H1 (cell line): ENCODE data around the gene OPCML. TPM values are rescaled to one million over a fixed set of nuclear protein-coding genes. Genes with fewer than 3 reads are reported as not detected.

Experiments
- CTCF ChIA-PET: fragments of 300-600 bp; sonication (Branson Sonifier 250); formaldehyde crosslinking; loops from one replicate; lab custom pipeline; 2021; ENCODE audit not compliant: partially characterized antibody; lab: Charles Lee
- POLR2A ChIA-PET: fragments of 300-600 bp; sonication (Branson Sonifier 250); formaldehyde crosslinking; loops from one replicate; lab custom pipeline; 2021; ENCODE audit warnings: inconsistent platforms; ENCODE audit not compliant: partially characterized antibody; lab: Charles Lee
- DNase-seq, 2 experiments: peaks; one replicate each; pipeline versions ENCODE4 v3.0.0 to v3.0.0-alpha.2; 2010 to 2022; ENCODE audit warnings: low spot score in 2 of 2, low read depth in 1 of 2, mixed read lengths in 1 of 2
- FAIRE-seq: peaks from 2 replicates; lab custom pipeline; 2011; peaks lifted over from hg19 to GRCh38; lab: Jason Lieb, UNC
- H2AFZ ChIP-seq: 2 replicates; pipeline ENCODE4 v1.8.1; 2012; ENCODE audit warnings: low read length, inconsistent platforms
- H2AK5ac ChIP-seq: 2 replicates; pipeline ENCODE4 v1.6.1; 2013; ENCODE audit warnings: low read depth, low read length
- H2BK120ac ChIP-seq: replicated peaks from 2 replicates; pipeline ENCODE3; 2013; ENCODE audit warnings: low read depth, low read length, inconsistent platforms
- H2BK12ac ChIP-seq: 2 replicates; pipeline ENCODE4 v1.6.1; 2013; ENCODE audit warnings: low read depth, low read length
- H2BK15ac ChIP-seq: 2 replicates; pipeline ENCODE4 v1.6.1; 2013; ENCODE audit warnings: low read length
- H2BK20ac ChIP-seq: 2 replicates; pipeline ENCODE4 v1.6.1; 2013; ENCODE audit warnings: low read length
- H2BK5ac ChIP-seq: 2 replicates; pipeline ENCODE4 v1.6.1; 2013; ENCODE audit warnings: low read depth, low read length
- H3K14ac ChIP-seq: 2 replicates; pipeline ENCODE4 v1.6.1; 2013; ENCODE audit warnings: inconsistent platforms; ENCODE audit not compliant: insufficient read length
- H3K18ac ChIP-seq: 2 replicates; pipeline ENCODE4 v1.6.1; 2013; ENCODE audit warnings: low read length; ENCODE audit errors: extremely low read depth
- H3K23ac ChIP-seq: 2 replicates; pipeline ENCODE4 v1.6.1; 2013; ENCODE audit warnings: inconsistent platforms; ENCODE audit not compliant: insufficient read length
- H3K23me2 ChIP-seq: 2 replicates; pipeline ENCODE4 v1.6.1; 2013; ENCODE audit warnings: low read depth, low read length
- H3K27ac ChIP-seq: 2 replicates; pipeline ENCODE4 v1.6.1; 2011; ENCODE audit warnings: low read depth, low read length, inconsistent platforms
- H3K27me3 ChIP-seq, 4 experiments: replicated peaks in 1 of 4; 1 replicate in 1 of 4; 2 replicates in 3 of 4; pipeline versions ENCODE4 v1.6.1 to v1.8.1; 2011 to 2013; ENCODE audit warnings: low read length in 3 of 4, mild to moderate bottlenecking in 3 of 4, inconsistent platforms in 2 of 4, mixed read lengths in 2 of 4, moderate library complexity in 1 of 4; ENCODE audit not compliant: control insufficient read depth in 3 of 4, insufficient read depth in 3 of 4; ENCODE audit errors: extremely low read depth in 1 of 4
- H3K36me3 ChIP-seq, 4 experiments: 2 replicates each; pipeline versions ENCODE4 v1.6.1 to v1.8.1; 2011 to 2013; ENCODE audit warnings: mild to moderate bottlenecking in 4 of 4, low read length in 3 of 4, moderate library complexity in 2 of 4, control low read depth in 1 of 4, inconsistent platforms in 1 of 4; ENCODE audit not compliant: insufficient read depth in 4 of 4, control insufficient read depth in 2 of 4
- H3K4ac ChIP-seq: replicated peaks from 2 replicates; pipeline ENCODE3; 2013; ENCODE audit warnings: low read length, low read depth, mixed read lengths, inconsistent platforms; ENCODE audit not compliant: insufficient read length
- H3K4me1 ChIP-seq, 4 experiments: replicated peaks in 1 of 4; 1 replicate in 1 of 4; 2 replicates in 3 of 4; pipeline versions ENCODE4 v1.6.1 to v1.8.1; 2011 to 2013; ENCODE audit warnings: low read length in 3 of 4, inconsistent platforms in 2 of 4, mixed read lengths in 1 of 4; ENCODE audit not compliant: insufficient read depth in 4 of 4, control insufficient read depth in 3 of 4
- H3K4me2 ChIP-seq, 2 experiments: 2 replicates each; pipeline versions ENCODE4 v1.6.1 to v1.8.1; 2011 to 2013; ENCODE audit warnings: low read depth in 2 of 2, low read length in 2 of 2, control low read depth in 1 of 2, inconsistent platforms in 1 of 2, mild to moderate bottlenecking in 1 of 2; ENCODE audit not compliant: insufficient read depth in 1 of 2
- H3K4me3 ChIP-seq, 4 experiments: fragments of 200-600, 300-600 bp in 1 of 4; sonication (generic), shearing (Covaris generic), sonication (Bioruptor Twin) in 1 of 4; 2 replicates each; pipeline versions ENCODE4 v1.5.1 to v1.8.1; 2011 to 2016; ENCODE audit warnings: low read length in 4 of 4, low read depth in 3 of 4, control low read depth in 2 of 4, inconsistent platforms in 2 of 4, mild to moderate bottlenecking in 2 of 4, mixed read lengths in 1 of 4, moderate library complexity in 1 of 4; ENCODE audit not compliant: insufficient read depth in 2 of 4; ENCODE audit errors: extremely low read depth in 1 of 4
- H3K56ac ChIP-seq: replicated peaks from 2 replicates; pipeline ENCODE3; 2013; ENCODE audit warnings: low read depth, mild to moderate bottlenecking, mixed read lengths, low read length, inconsistent platforms; ENCODE audit not compliant: insufficient read length
- H3K79me1 ChIP-seq: 2 replicates; pipeline ENCODE4 v1.6.1; 2013; ENCODE audit warnings: low read depth, low read length, control low read depth
- H3K79me2 ChIP-seq, 2 experiments: 2 replicates each; pipeline versions ENCODE4 v1.6.1 to v1.8.1; 2012 to 2013; ENCODE audit warnings: low read length in 2 of 2, mild to moderate bottlenecking in 2 of 2, inconsistent platforms in 1 of 2; ENCODE audit not compliant: insufficient read depth in 2 of 2, control insufficient read depth in 1 of 2
- H3K9ac ChIP-seq, 4 experiments: replicated peaks in 1 of 4; 1 replicate in 1 of 4; 2 replicates in 3 of 4; pipeline versions ENCODE4 v1.6.1 to v1.8.1; 2011 to 2013; ENCODE audit warnings: low read depth in 3 of 4, low read length in 3 of 4, control low read depth in 2 of 4, mild to moderate bottlenecking in 2 of 4, moderate library complexity in 2 of 4, inconsistent platforms in 1 of 4; ENCODE audit errors: extremely low read depth in 1 of 4
- H3K9me3 ChIP-seq, 2 experiments: 2 replicates each; pipeline versions ENCODE4 v1.6.1 to v1.8.1; 2012 to 2013; ENCODE audit warnings: mild to moderate bottlenecking in 2 of 2, moderate library complexity in 2 of 2, control low read depth in 1 of 2, inconsistent platforms in 1 of 2, low read depth in 1 of 2, low read length in 1 of 2, mixed read lengths in 1 of 2; ENCODE audit not compliant: insufficient read depth in 2 of 2
- H4K20me1 ChIP-seq, 2 experiments: replicated peaks in 1 of 2; 2 replicates each; pipeline versions ENCODE3 to v1.8.1; 2011 to 2013; ENCODE audit warnings: inconsistent platforms in 2 of 2, low read length in 2 of 2, mild to moderate bottlenecking in 1 of 2; ENCODE audit not compliant: insufficient read depth in 2 of 2, control insufficient read depth in 1 of 2
- H4K5ac ChIP-seq: 2 replicates; pipeline ENCODE4 v1.6.1; 2013; ENCODE audit warnings: low read length, low read depth, mixed read lengths, inconsistent platforms; ENCODE audit not compliant: insufficient read length
- H4K8ac ChIP-seq: 2 replicates; pipeline ENCODE4 v1.8.0; 2013; ENCODE audit warnings: mild to moderate bottlenecking, moderate library complexity, low read length, inconsistent platforms; ENCODE audit not compliant: insufficient read depth; ENCODE audit errors: extremely low read depth
- H4K91ac ChIP-seq: replicated peaks from 2 replicates; pipeline ENCODE3; 2013; ENCODE audit warnings: low read length, mixed read lengths, inconsistent platforms; ENCODE audit not compliant: insufficient read length
- ASH2L ChIP-seq: fragments of 200-600, 300-600 bp; sonication (generic); IDR thresholded peaks from one replicate; pipeline ENCODE4 v1.7.1; 2017; ENCODE audit warnings: low read length
- CTCF ChIP-seq, 3 experiments: IDR thresholded peaks; 1 replicate in 2 of 3; 2 replicates in 1 of 3; pipeline versions ENCODE4 v1.5.1 to v1.6.1; 2011; ENCODE audit warnings: low read length in 3 of 3, mild to moderate bottlenecking in 3 of 3, inconsistent platforms in 2 of 3, low read depth in 1 of 3, moderate library complexity in 1 of 3; ENCODE audit not compliant: insufficient read depth in 1 of 3; ENCODE audit errors: control extremely low read depth in 1 of 3
- EGR1 ChIP-seq: IDR thresholded peaks from 2 replicates; pipeline ENCODE4 v1.6.1; 2011; ENCODE audit warnings: low read depth, low read length, borderline replicate concordance
- EZH2 ChIP-seq: fragments of 200-600 bp; sonication (generic); IDR thresholded peaks from 2 replicates; pipeline ENCODE4 v1.7.1; 2012; ENCODE audit warnings: low read depth, mild to moderate bottlenecking, moderate library complexity, low read length, inconsistent platforms; ENCODE audit not compliant: severe bottlenecking
- POU5F1 ChIP-seq: IDR thresholded peaks from 2 replicates; pipeline ENCODE4 v1.6.1; 2011; ENCODE audit warnings: low read depth, mild to moderate bottlenecking, low read length, moderate library complexity
- RBBP5 ChIP-seq: IDR thresholded peaks from 2 replicates; pipeline ENCODE4 v1.7.1; 2012; ENCODE audit warnings: low read depth, mild to moderate bottlenecking, inconsistent platforms, low read length, moderate library complexity, borderline replicate concordance
- SAP30 ChIP-seq: fragments of 300-600 bp; sonication (generic); IDR thresholded peaks from 2 replicates; pipeline ENCODE4 v1.7.1; 2012; ENCODE audit warnings: low read length, moderate library complexity, mild to moderate bottlenecking, inconsistent platforms; ENCODE audit not compliant: insufficient read depth, insufficient replicate concordance
- SIX5 ChIP-seq: IDR thresholded peaks from 2 replicates; pipeline ENCODE4 v1.6.1; 2011; ENCODE audit warnings: mild to moderate bottlenecking, low read depth, low read length
- SRF ChIP-seq: IDR thresholded peaks from 2 replicates; pipeline ENCODE4 v1.6.1; 2011; ENCODE audit warnings: mild to moderate bottlenecking, low read depth, low read length, moderate library complexity
- TAF1 ChIP-seq: IDR thresholded peaks from 2 replicates; pipeline ENCODE4 v1.6.1; 2011; ENCODE audit warnings: mild to moderate bottlenecking, low read depth, low read length
- TCF12 ChIP-seq: IDR thresholded peaks from 2 replicates; pipeline ENCODE4 v1.6.1; 2011; ENCODE audit warnings: low read depth, mild to moderate bottlenecking, low read length
- WGBS, 2 experiments: shearing (Covaris generic) in 1 of 2; methylation state at CpG; one replicate each; pipeline versions ENCODE4 v1.1.6 to v1.1.7; 2013 to 2015; ENCODE audit warnings: low lambda C conversion rate in 2 of 2, mixed read lengths in 2 of 2, inconsistent platforms in 1 of 2, low coverage in 1 of 2, missing lambda C conversion rate in 1 of 2; ENCODE audit not compliant: insufficient replicate concordance in 2 of 2, insufficient coverage in 1 of 2, insufficient read length in 1 of 2; ENCODE audit errors: extremely low coverage in 1 of 2, missing lambda C conversion rate in 1 of 2; 5-methylcytosine and 5-hydroxymethylcytosine counted together
- polyA plus RNA-seq, 7 experiments: library from polyadenylated mRNA; depleted of rRNA in 3 of 7; stranded (reverse) in 5 of 7; unstranded in 2 of 7; fragments of >200 nt in 5 of 7; fragments of 200-250 nt in 2 of 7; gene quantifications; 1 replicate in 5 of 7; 2 replicates in 1 of 7; 4 replicates in 1 of 7; pipeline versions ENCODE4 v1.2.1 to v1.2.3, GENCODE V29; 2011 to 2013; ENCODE audit warnings: missing spikeins in 2 of 7, mixed read lengths in 2 of 7
- total RNA-seq: library from RNA; stranded (reverse); fragmentation: NEBNext Ultra II Directional; extraction: Animal tissue kit (Norgen Biotek cat#: 25700); gene quantifications from 2 replicates; pipeline ENCODE4 v1.2.1, GENCODE V29; 2021

OPCML gene
- total and polyA plus RNA-seq, 2 of the 8 experiments (the other 6 are each of a cell fraction or from before 2014, with no cell fraction given): 2.3 to 3.1 TPM

- Histone ChIP-seq H3K36me3 (no peaks in the 10 kb centered on the region), H2BK20ac (no peak overlapping the region), H4K8ac (no peak overlapping the region), H3K4me2 (no peak overlapping the region), H3K14ac (no peak overlapping the region), H3K4me1 (no peaks in the 10 kb centered on the region; a peak in 1 of 7 replicates), H2BK15ac (no peak overlapping the region), H3K56ac (no peak overlapping the region), H3K27me3 (no peaks in the 10 kb centered on the region), H3K23me2 (no peaks in the 10 kb centered on the region), H3K9ac (no peak overlapping the region), H3K27ac (no peak overlapping the region), H2BK5ac (no peak overlapping the region), H4K91ac (no peak overlapping the region), H2AFZ (no peak overlapping the region), H2AK5ac (no peak overlapping the region), H4K20me1 (no peaks in the 10 kb centered on the region), H3K9me3 (no peaks in the 10 kb centered on the region), H3K79me1 (no peaks in the 10 kb centered on the region; the same call in 1 of the 2 replicates), H3K23ac (no peak overlapping the region), H3K79me2 (no peaks in the 10 kb centered on the region), H3K4ac (no peak overlapping the region), H2BK120ac (no peak overlapping the region), H3K18ac (no peak overlapping the region), H4K5ac (no peak overlapping the region), H3K4me3 (no peak overlapping the region), H2BK12ac (no peak overlapping the region)
- WGBS, 2 experiments: 84% methylated on average over 4 of the region's 4 CpGs; no CpG with 5 or more reads in 1 of the 2 experiments
- FAIRE-seq: no peak
- DNase-seq: no peak
- ChIA-PET CTCF (no interaction called here), POLR2A (no interaction called here)
- TF ChIP-seq RBBP5: no peak
- no peak for TF ChIP-seq SRF
- TF ChIP-seq EZH2: no peak
- TF ChIP-seq CTCF (IDR thresholded peaks at IDR 0.05; ENCODE audit: control extremely low read depth in 1 of 3, insufficient read depth in 1 of 3, low read depth in 1 of 3, low read length in 3 of 3): no peak
- TF ChIP-seq TAF1: no peak
- TF ChIP-seq SAP30: no peak
- no peak for TF ChIP-seq SIX5
- TF ChIP-seq TCF12: no peak
- no peak for TF ChIP-seq POU5F1
- TF ChIP-seq ASH2L: no peak
- no peak for TF ChIP-seq EGR1
These were observed 562.4 kb downstream of the OPCML start for GRCh38 chr11:132969892-132970291.
